ENCODE results near the gene BCL2.

BCL2 gene

DNA sequence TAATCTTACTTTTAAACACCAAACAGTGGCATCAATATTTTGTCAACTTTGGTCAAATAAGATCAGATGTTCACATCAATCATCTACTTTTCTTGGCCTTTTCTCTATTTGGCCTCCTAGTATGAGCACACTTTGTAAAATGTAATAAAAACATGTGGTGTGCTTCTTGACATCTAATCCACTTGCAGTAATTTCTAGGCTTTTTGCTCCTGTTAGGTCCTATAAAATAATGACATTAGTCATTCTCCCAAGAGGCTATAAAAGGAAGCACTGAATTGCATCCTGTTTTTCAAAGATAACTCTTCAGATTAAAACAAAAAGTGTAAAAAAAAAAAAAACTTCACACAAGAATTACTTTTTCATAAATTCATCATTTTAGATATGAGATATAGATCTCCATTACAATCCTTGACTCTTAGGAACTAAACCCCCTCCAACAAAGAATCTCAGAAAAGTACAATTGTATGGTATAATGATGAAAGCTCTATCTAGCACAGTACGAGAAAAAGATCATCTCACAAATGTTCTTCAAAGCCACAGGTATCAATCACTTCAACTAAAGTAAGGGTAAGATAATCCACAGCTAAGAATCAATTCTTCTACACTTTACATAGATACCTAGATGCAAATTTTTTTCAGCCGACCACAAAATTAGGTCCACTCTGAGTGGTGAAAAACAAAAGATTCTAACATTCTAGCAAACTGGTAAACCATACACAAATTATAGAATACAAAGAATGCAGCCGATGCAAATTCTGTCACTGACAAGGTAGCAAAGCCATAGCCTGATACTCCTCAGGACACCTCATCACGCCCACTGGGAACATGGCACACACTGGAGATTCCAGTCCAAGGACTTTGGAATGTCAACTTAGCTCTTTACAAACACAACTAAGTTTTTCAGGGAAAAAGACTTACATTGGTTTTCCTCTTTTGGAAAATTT, 2.7 kb downstream of the BCL2 start:
- Histone ChIP-seq H3K27ac (ENCODE audit: low read depth, low read length, severe bottlenecking) (no peak overlapping the region), H3K9me3 (ENCODE audit: control insufficient read depth, low read length) (no peaks in the 10 kb centered on the region), H3K36me3 (ENCODE audit: control insufficient read depth, insufficient read depth, low read length) (no peaks in the 10 kb centered on the region), H3K4me1 (ENCODE audit: control insufficient read depth, insufficient read depth, low read length, poor library complexity, severe bottlenecking) (peaks cover 3% of the 10 kb centered on the region), H3K4me3 (ENCODE audit: extremely low read depth, insufficient read depth, low read length, poor library complexity, severe bottlenecking) (no peak overlapping the region)
- WGBS, 2 experiments (ENCODE audit: insufficient coverage in 2 of 2) = 93 to 96% methylated on average over 2 to 3 of the region's 4 CpGs

DNA sequence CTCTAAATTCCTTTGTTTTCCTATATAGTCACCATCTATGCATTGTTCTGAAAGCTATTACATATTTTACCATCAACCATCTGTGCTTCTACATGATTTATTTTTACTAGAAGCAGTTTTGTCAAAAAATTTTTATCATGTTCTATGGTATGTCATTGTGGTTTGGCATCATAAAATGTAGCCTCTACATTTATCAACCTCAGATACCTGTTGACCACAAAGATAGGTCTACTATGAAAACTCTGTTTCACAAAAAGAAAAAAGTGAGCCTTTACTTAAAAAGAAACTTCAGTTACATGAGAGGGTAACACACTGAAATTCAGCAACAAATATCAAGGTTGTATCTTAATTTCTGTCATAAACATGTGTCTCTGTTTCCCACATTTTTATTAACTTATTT, 3.7 kb downstream of the BCL2 start:
- Histone ChIP-seq H3K36me3 (ENCODE audit: control insufficient read depth, insufficient read depth, low read length) (no peaks in the 10 kb centered on the region), H3K4me1 (ENCODE audit: control insufficient read depth, insufficient read depth, low read length, poor library complexity, severe bottlenecking) (peaks cover 3% of the 10 kb centered on the region), H3K27ac (ENCODE audit: low read depth, low read length, severe bottlenecking) (no peak overlapping the region), H3K9me3 (ENCODE audit: control insufficient read depth, low read length) (no peaks in the 10 kb centered on the region), H3K4me3 (ENCODE audit: extremely low read depth, insufficient read depth, low read length, poor library complexity, severe bottlenecking) (no peak overlapping the region)

DNA sequence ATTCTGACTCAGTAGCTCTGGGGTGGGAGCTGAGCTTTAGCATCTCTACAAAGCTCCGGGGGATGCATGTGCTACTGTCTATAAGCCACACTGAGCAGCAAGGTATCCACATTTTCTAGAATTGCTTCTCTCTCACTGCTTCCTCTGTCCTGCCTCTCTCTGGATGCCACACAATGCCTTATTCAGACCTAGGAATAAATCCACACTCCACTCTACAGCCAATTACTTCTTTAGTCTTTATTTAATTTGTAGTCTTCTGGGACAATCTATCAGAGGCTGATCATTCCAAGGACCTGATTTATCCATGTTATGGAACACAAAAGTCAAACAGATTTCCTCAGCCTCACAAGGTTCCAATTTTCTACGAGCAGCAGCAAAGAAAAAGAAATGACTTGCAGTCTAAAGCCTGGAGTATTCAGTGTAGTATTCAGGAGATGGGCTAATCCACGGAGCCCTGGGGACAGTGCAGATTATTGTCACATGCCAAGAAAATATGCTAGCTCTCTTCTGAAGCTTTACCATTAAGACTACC, 4.4 kb downstream of the BCL2 start:
- Histone ChIP-seq H3K4me3 (ENCODE audit: extremely low read depth, insufficient read depth, low read length, poor library complexity, severe bottlenecking) (no peak overlapping the region), H3K9me3 (ENCODE audit: control insufficient read depth, low read length) (no peaks in the 10 kb centered on the region), H3K4me1 (ENCODE audit: control insufficient read depth, insufficient read depth, low read length, poor library complexity, severe bottlenecking) (peaks cover 3% of the 10 kb centered on the region), H3K36me3 (ENCODE audit: control insufficient read depth, insufficient read depth, low read length) (no peaks in the 10 kb centered on the region), H3K27ac (ENCODE audit: low read depth, low read length, severe bottlenecking) (no peak overlapping the region)
- WGBS, 2 experiments (ENCODE audit: insufficient coverage in 2 of 2) = 86% methylated on average over 1 to 2 of the region's 3 CpGs

DNA sequence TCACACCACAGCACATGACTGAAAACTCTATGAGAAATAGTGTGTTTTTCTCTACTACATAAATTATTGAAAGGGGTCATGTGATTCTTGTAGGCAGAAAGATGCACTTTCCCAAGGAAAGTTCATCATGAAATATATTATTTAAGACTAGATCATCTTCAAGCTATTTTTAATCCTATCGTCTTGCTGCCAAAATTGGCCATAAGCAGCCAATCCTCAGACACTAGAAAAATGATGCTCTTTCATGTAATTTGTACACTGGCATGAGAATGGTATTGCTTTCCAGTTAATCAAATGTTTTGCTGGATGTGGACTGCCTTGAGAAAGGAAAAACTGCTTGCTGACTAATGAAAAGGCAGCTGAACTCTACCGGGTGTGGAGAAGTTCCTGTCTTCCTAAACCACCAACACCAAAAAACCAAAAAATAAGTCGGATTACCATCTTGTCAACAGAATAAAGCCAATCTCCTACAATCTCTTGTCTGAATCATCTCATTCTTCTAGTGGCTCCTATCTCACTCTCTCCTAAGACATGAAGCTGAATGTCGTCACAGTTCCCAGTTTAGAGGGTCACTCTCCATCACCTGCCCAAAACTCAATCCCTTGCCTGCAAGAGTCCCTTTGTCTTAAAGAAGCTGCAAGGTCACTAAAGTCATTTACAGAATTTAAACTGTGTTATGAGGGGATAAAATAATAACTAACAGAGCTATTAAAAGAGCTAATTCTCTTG, 5.3 kb downstream of the BCL2 start:
- 78 to 94% methylated on average over 2 to 3 of the region's 4 CpGs for WGBS, 2 experiments (ENCODE audit: insufficient coverage in 2 of 2)
- Histone ChIP-seq H3K9me3 (ENCODE audit: control insufficient read depth, low read length) (no peaks in the 10 kb centered on the region), H3K27ac (ENCODE audit: low read depth, low read length, severe bottlenecking) (no peak overlapping the region), H3K4me3 (ENCODE audit: extremely low read depth, insufficient read depth, low read length, poor library complexity, severe bottlenecking) (no peak overlapping the region), H3K36me3 (ENCODE audit: control insufficient read depth, insufficient read depth, low read length) (no peaks in the 10 kb centered on the region), H3K4me1 (ENCODE audit: control insufficient read depth, insufficient read depth, low read length, poor library complexity, severe bottlenecking) (peaks cover 3% of the 10 kb centered on the region)

DNA sequence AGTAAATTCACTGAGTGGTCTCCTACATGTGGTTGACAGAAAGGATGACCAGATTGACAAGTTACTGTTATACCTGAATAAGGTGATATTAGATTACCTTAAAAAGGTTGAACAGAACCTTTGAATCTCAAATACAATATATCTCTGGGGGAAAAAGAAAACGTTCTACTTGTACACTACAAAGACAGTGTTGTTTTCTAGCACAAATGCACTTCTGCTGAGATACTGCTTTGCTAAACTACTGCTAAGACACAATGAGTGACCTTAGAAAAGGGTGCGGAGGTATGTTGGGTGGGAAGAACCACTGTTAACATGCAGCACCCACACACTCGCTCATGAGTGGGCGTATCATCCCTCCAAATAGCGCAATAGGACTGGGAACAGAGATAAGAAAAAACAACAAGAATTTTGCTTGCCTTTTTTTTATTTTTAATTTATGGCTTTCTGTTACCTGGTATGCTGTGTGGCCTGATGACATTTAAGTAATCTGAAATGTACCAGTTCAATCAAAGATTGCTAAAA, 6.1 kb downstream of the BCL2 start:
- Histone ChIP-seq H3K4me1 (ENCODE audit: control insufficient read depth, insufficient read depth, low read length, poor library complexity, severe bottlenecking) (no peaks in the 10 kb centered on the region), H3K36me3 (ENCODE audit: control insufficient read depth, insufficient read depth, low read length) (no peaks in the 10 kb centered on the region), H3K27ac (ENCODE audit: low read depth, low read length, severe bottlenecking) (no peak overlapping the region), H3K4me3 (ENCODE audit: extremely low read depth, insufficient read depth, low read length, poor library complexity, severe bottlenecking) (no peak overlapping the region), H3K9me3 (ENCODE audit: control insufficient read depth, low read length) (no peaks in the 10 kb centered on the region)
- 100% methylated on average over 1 to 4 of the region's 5 CpGs for WGBS, 2 experiments (ENCODE audit: insufficient coverage in 2 of 2)

DNA sequence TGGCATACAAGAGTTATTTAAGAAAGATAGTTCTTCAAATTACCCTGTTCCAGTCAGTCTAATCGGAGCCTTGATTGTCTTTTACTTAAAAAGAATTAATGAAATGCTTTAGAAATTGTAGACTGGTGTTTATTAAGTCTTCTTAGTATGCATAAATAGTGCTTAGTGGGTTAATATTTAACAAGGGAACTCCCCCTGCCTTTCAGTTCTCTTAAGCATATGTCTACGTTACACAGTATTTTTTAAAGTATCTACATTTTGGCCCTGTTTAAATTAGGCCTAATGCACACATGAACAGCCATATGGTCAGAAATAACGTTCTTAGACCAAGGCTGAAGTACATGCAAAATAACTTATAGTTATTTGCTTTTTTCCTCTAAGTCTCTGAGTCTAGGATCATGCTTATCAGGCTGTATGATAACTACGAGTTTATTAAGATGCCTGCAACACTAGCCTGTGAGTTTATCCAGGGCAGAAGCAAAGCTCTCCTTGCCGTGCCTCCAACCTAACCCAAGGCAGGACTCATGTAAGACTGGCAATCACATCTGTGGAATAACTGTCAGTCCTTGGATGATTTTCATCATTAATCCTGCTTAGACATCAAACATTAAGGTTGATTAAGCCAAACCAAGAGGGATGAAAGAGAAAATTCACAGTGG, 6.7 kb downstream of the BCL2 start:
- Histone ChIP-seq H3K36me3 (ENCODE audit: control insufficient read depth, insufficient read depth, low read length) (no peaks in the 10 kb centered on the region), H3K4me1 (ENCODE audit: control insufficient read depth, insufficient read depth, low read length, poor library complexity, severe bottlenecking) (no peaks in the 10 kb centered on the region), H3K9me3 (ENCODE audit: control insufficient read depth, low read length) (no peaks in the 10 kb centered on the region), H3K27ac (ENCODE audit: low read depth, low read length, severe bottlenecking) (no peak overlapping the region), H3K4me3 (ENCODE audit: extremely low read depth, insufficient read depth, low read length, poor library complexity, severe bottlenecking) (no peak overlapping the region)
- WGBS, 2 experiments (ENCODE audit: insufficient coverage in 2 of 2) = 85 to 89% methylated on average over 4 of the region's 5 CpGs

DNA sequence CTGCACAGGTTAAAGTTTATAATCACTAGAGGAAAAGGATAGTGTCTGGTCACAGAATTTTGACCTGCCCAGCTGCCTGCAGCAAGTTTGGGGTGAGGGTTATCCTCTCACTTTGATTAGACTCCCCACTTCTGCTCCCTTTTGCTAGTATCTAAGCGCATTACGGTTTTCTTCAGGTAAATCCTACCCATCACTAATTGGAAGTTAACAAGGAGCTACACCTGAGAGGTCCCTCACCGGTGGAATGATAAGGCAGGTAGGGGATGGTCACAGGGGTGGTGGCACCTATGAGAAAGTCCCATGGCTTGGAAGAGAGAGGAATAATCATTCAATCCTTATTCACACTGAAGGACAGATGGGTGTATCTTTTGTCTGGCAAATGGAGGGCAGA, 7.6 kb downstream of the BCL2 start:
- WGBS, 2 experiments (ENCODE audit: insufficient coverage in 2 of 2) = 100% methylated on average over 1 of the region's 3 CpGs; no CpG with 5 or more reads in 1 of the 2 experiments
- Histone ChIP-seq H3K4me1 (ENCODE audit: control insufficient read depth, insufficient read depth, low read length, poor library complexity, severe bottlenecking) (peaks cover 6% of the 10 kb centered on the region), H3K9me3 (ENCODE audit: control insufficient read depth, low read length) (no peaks in the 10 kb centered on the region), H3K4me3 (ENCODE audit: extremely low read depth, insufficient read depth, low read length, poor library complexity, severe bottlenecking) (no peak overlapping the region), H3K36me3 (ENCODE audit: control insufficient read depth, insufficient read depth, low read length) (no peaks in the 10 kb centered on the region), H3K27ac (ENCODE audit: low read depth, low read length, severe bottlenecking) (no peak overlapping the region)

DNA sequence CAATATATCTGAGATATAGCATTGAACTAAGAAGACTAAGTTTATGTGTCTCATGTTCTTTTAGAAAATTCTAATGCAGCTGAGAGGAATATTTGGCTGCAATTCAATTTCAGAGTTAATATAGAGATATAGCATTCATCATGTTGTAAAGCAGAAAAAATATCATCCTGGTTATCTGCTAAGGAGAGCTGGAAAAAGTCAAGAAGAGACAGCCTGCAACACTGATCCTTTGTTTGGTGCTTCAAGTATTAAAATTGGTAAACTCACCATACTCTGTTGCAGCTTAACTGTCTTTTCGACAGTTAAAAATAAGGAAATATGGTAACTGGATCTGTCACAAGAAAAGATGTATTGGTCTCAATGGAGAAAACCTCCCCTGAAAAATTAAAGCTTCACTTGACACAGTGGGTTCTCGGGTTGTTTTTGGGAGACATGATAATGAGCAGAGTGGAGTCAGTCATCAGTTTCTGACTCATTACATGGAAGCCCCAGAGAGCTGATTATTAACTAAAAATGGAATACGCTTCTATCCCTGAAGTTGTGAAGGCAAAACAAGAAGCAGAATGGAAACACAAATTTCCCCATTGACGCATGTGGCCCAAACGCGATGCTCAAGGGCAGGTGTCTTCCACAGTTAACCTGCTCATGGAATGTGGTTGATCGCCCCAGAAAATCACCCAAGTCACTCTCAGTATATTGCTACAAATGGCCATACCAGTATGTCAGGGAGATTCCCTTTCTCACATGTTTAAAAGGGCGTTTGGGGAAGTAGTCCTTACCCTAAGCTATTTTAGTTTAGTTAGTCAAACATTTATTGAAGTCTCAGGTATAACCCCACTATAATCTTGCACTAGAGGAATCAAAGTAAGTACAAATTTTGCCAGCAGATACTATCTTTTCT, 8.2 kb downstream of the BCL2 start:
- Histone ChIP-seq H3K4me1 (ENCODE audit: control insufficient read depth, insufficient read depth, low read length, poor library complexity, severe bottlenecking) (peaks cover 7% of the 10 kb centered on the region), H3K9me3 (ENCODE audit: control insufficient read depth, low read length) (no peaks in the 10 kb centered on the region), H3K27ac (ENCODE audit: low read depth, low read length, severe bottlenecking) (no peak overlapping the region), H3K36me3 (ENCODE audit: control insufficient read depth, insufficient read depth, low read length) (no peaks in the 10 kb centered on the region), H3K4me3 (ENCODE audit: extremely low read depth, insufficient read depth, low read length, poor library complexity, severe bottlenecking) (no peak overlapping the region)
- 100% methylated on average over 3 to 4 of the region's 8 CpGs for WGBS, 2 experiments (ENCODE audit: insufficient coverage in 2 of 2)

DNA sequence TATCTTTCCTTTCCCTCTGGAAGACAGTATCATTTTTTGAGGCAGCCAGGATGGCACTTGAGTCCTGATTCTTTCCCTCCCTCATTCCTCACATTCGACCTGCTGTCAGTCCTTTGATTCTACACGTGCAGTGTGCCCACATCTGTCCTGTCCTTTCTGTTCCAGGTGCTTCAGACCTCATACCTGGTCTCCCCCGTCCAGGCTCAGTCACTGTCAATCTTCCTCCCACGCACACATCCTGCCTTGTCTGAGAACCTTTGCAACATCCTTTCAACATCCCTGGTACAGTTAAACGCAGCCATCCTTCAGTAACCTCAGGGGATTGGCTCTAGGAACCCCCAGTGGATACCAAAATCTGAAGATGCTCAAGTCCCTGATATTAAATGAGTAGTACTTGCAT, 10.1 kb downstream of the BCL2 start:
- 89 to 95% methylated on average over 5 of the region's 5 CpGs for WGBS, 2 experiments (ENCODE audit: insufficient coverage in 2 of 2)
- Histone ChIP-seq H3K4me1 (ENCODE audit: control insufficient read depth, insufficient read depth, low read length, poor library complexity, severe bottlenecking) (peaks cover 7% of the 10 kb centered on the region), H3K9me3 (ENCODE audit: control insufficient read depth, low read length) (no peaks in the 10 kb centered on the region), H3K4me3 (ENCODE audit: extremely low read depth, insufficient read depth, low read length, poor library complexity, severe bottlenecking) (no peak overlapping the region), H3K36me3 (ENCODE audit: control insufficient read depth, insufficient read depth, low read length) (no peaks in the 10 kb centered on the region), H3K27ac (ENCODE audit: low read depth, low read length, severe bottlenecking) (no peak overlapping the region)

Data from mesodermal cell (in vitro differentiated cells).